ENCODE results near the gene COX7A1. TPM values are rescaled to one million over a fixed set of nuclear protein-coding genes. Genes with fewer than 3 reads are reported as not detected.
A peak's percentile ranks its signal among the peaks of the same experiment; 100 is the strongest.
"Not testable (repeated sequence)": the region's sequence is repeated elsewhere in the genome, so short reads cannot be mapped to it uniquely, and the experiment has no call there.

Gene COX7A1
- total RNA-seq (10 to 100 TPM; 43.0 to 88.5 (median 72.4) TPM), polyA plus RNA-seq (10 to 100 TPM; 11.3 to 27.0 (median 11.4) TPM)

- peak; percentile 92 for DNase-seq
- intact Hi-C loops (cut with DNase I) = loop anchor here (1.0 kb wide), 1 partner anchor 12 kb away; the partner anchor contains the start of gene CAPNS1
- peaks cover 0 to 31% (median 20%) of the 10 kb centered on the region in 4 donors for H3K4me1 ChIP-seq
- H3K4me3 ChIP-seq = peak within 1 kb of the TSS; percentile 41 to 79 (median 58)
- H3K36me3 ChIP-seq = peaks cover 5 to 32% (median 21%) of the 10 kb centered on the region in 4 donors
- H3K9me3 ChIP-seq = no peaks in the 10 kb centered on the region
- H3K27me3 ChIP-seq = no peaks in the 10 kb centered on the region
- WGBS, 2 donors = 57 to 83% methylated on average over 40 of the region's 40 CpGs
- H3K27ac ChIP-seq = peak within 1 kb of the TSS; percentile 91 to 99 (median 93)
- TF ChIP-seq, protein P1, sequence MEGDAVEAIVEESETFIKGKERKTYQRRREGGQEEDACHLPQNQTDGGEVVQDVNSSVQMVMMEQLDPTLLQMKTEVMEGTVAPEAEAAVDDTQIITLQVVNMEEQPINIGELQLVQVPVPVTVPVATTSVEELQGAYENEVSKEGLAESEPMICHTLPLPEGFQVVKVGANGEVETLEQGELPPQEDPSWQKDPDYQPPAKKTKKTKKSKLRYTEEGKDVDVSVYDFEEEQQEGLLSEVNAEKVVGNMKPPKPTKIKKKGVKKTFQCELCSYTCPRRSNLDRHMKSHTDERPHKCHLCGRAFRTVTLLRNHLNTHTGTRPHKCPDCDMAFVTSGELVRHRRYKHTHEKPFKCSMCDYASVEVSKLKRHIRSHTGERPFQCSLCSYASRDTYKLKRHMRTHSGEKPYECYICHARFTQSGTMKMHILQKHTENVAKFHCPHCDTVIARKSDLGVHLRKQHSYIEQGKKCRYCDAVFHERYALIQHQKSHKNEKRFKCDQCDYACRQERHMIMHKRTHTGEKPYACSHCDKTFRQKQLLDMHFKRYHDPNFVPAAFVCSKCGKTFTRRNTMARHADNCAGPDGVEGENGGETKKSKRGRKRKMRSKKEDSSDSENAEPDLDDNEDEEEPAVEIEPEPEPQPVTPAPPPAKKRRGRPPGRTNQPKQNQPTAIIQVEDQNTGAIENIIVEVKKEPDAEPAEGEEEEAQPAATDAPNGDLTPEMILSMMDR (IDR thresholded peaks at IDR 0.05) = no peak
- TF ChIP-seq POLR2A (IDR thresholded peaks at IDR 0.05) = peak in 1 of 2 donors; percentile 66
- no peak for TF ChIP-seq EP300 (IDR thresholded peaks at IDR 0.05)
- peak; percentile 88 to 93 (median 92) for TF ChIP-seq POLR2AphosphoS5 (IDR thresholded peaks at IDR 0.05)
Measured at GRCh38 chr19:36152352-36153091, at the start of gene COX7A1. Gene COX7A1 (minus strand): TSS chr19:36152447. CDS start chr19:36152407, 40 bp downstream.

DNA sequence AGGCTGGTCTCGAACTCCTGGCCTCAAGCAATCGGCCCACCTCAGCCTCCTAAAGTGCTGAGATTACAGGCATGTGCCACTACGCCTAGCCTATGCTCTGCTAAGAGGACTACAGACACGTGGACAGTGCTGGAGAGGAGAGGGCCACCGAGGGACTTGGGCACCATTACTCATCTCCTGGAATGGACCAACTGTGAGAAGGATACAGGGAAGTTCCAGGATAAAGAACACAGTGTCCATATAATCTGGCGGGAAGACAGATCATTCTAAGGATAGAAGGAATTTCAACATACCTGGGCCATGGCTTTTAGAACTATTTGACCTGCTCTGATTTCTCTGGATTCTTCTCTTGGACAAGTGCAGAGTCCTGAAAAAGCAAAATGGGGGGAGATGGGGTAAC, 49.4 kb upstream of the COX7A1 start:
- 96% methylated on average over 6 of the region's 6 CpGs for WGBS, 2 donors
- Histone ChIP-seq H3K4me3 (no peak overlapping the region), H3K9me3 (no peaks in the 10 kb centered on the region), H3K36me3 (peaks cover 0 to 12% (median 5%) of the 10 kb centered on the region in 4 donors), H3K27ac (no peak overlapping the region), H3K4me1 (no peaks in the 10 kb centered on the region), H3K27me3 (no peaks in the 10 kb centered on the region)
- intact Hi-C loops (cut with DNase I) = no loop called here
- no peak for DNase-seq
- TF ChIP-seq EP300 (IDR thresholded peaks at IDR 0.05) = no peak
- no peak for TF ChIP-seq POLR2AphosphoS5 (IDR thresholded peaks at IDR 0.05)
- TF ChIP-seq, protein P1 (IDR thresholded peaks at IDR 0.05) = no peak
- no peak for TF ChIP-seq POLR2A (IDR thresholded peaks at IDR 0.05)

DNA sequence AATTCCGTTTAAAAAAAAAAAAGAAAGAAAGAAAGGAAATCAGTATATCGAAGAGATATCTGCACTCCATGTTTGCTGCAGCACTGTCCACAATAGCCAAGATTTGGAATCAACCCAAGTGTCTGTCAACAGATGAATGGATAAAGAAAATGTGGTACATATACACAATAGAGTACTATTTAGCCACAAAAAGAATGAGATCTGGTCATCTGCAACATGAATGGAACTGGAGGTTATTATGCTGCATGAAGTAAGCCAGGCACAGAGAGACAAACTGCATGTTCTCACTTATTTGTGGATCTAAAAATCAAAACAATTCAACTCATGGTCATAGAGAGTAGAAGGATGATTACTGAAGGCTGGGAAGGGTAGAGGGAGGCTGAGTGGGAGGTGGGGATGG, 45.9 kb upstream of the COX7A1 start:
- Histone ChIP-seq H3K27me3 (no peaks in the 10 kb centered on the region), H3K9me3 (no peaks in the 10 kb centered on the region), H3K27ac (peak overlapping the region in 1 of 4 donors; percentile 26), H3K4me3 (no peak overlapping the region), H3K36me3 (peaks cover 0 to 24% (median 14%) of the 10 kb centered on the region in 4 donors), H3K4me1 (no peaks in the 10 kb centered on the region)
- WGBS, 2 donors = 93 to 97% methylated on average over 2 of the region's 2 CpGs
- TF ChIP-seq EP300 (IDR thresholded peaks at IDR 0.05) = no peak
- TF ChIP-seq POLR2AphosphoS5 (IDR thresholded peaks at IDR 0.05) = peak in 2 of 4 donors; percentile 7 to 18
- intact Hi-C loops (cut with DNase I) = loop anchor here (10.0 kb wide), 1 partner anchor 297 kb away; no protein-coding TSS in a partner anchor
- no peak for DNase-seq

DNA sequence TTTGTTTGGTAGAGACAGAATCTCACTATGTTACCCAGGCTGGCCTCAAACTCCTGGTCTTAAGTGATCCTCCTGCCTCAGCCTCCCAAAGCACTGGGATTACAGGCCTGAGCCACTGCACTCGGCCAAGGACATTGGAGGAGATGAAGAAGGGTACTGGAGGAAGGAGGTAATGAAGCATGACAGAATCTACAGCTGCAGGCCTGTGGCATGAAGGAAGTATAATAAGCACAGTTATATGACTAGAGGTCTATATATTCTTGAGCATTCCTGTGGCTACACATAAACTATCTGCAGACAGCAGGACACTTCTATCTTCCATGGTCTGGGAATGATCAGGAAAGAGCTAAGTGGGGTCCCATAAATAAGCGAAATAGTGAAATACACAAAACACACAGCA, 44.0 kb upstream of the COX7A1 start:
- DNase-seq = no peak
- Histone ChIP-seq H3K4me1 (no peaks in the 10 kb centered on the region), H3K27ac (no peak overlapping the region), H3K9me3 (no peaks in the 10 kb centered on the region), H3K4me3 (no peak overlapping the region), H3K27me3 (no peaks in the 10 kb centered on the region), H3K36me3 (peaks cover 0 to 26% (median 14%) of the 10 kb centered on the region in 4 donors)
- intact Hi-C loops (cut with DNase I) = loop anchor here (10.0 kb wide), 1 partner anchor 299 kb away; no protein-coding TSS in a partner anchor
- WGBS, 2 donors = 91 to 96% methylated on average over 2 of the region's 2 CpGs
- no peak for TF ChIP-seq EP300 (IDR thresholded peaks at IDR 0.05)
- TF ChIP-seq POLR2AphosphoS5 (IDR thresholded peaks at IDR 0.05) = no peak

GRCh38 chr19:36186722-36187121, 34.5 kb upstream of the COX7A1 start:
- H3K9me3 ChIP-seq; H3K27me3 ChIP-seq; H3K4me1 ChIP-seq; intact Hi-C loops (cut with DNase I); H3K27ac ChIP-seq; DNase-seq; H3K4me3 ChIP-seq: not testable (repeated sequence)
- H3K36me3 ChIP-seq = peaks cover 3 to 19% (median 8%) of the 10 kb centered on the region in 4 donors
- WGBS, 2 donors = 92 to 96% methylated on average over 5 of the region's 5 CpGs

DNA sequence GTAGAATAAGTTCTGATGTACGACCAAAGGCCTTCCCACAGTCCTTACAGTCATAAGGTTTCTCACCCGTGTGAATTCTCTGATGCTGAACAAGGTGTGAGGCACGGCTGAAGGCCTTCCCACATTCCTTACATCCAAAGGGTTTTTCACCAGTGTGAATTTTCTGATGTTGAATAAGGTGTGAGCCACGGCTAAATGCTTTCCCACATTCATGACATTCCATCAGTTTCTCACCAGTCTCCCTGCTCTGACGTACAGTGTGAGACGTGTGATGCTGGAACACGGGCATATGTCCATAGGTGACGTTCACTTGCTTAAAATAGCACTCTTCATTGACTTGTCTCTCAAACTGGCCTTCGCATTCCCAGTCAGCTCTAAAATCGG, 31.0 kb upstream of the COX7A1 start:
- Histone ChIP-seq H3K27ac (no peak overlapping the region), H3K36me3 (peaks cover 3 to 19% (median 8%) of the 10 kb centered on the region in 4 donors), H3K27me3 (no peaks in the 10 kb centered on the region), H3K4me1 (no peaks in the 10 kb centered on the region), H3K4me3 (no peak overlapping the region), H3K9me3 (no peaks in the 10 kb centered on the region)
- no peak for TF ChIP-seq EP300 (IDR thresholded peaks at IDR 0.05)
- TF ChIP-seq POLR2AphosphoS5 (IDR thresholded peaks at IDR 0.05) = no peak
- TF ChIP-seq, protein P1 (IDR thresholded peaks at IDR 0.05) = no peak
- WGBS, 2 donors = 90 to 93% methylated on average over 10 of the region's 10 CpGs
- no peak for DNase-seq
- intact Hi-C loops (cut with DNase I) = no loop called here
